Progenitor cell of endocrine pancreas (in vitro differentiated cells): ENCODE results near the gene NUAK1. TPM values are rescaled to one million over a fixed set of nuclear protein-coding genes. Genes with fewer than 3 reads are reported as not detected.

Experiments
- DNase-seq: peaks from one replicate; pipeline ENCODE4 v3.0.0; 2021; ENCODE audit warnings: low spot score; ENCODE audit not compliant: unreplicated experiment
- H3K27ac Mint-ChIP-seq: 2 replicates; pipeline ENCODE4 v1.8.0; 2021; ENCODE audit warnings: mild to moderate bottlenecking, moderate library complexity, mixed read lengths
- H3K27me3 Mint-ChIP-seq: 2 replicates; pipeline ENCODE4 v1.8.0; 2021; ENCODE audit warnings: mixed read lengths
- H3K36me3 Mint-ChIP-seq: 2 replicates; pipeline ENCODE4 v1.8.0; 2022; ENCODE audit warnings: mixed read lengths; ENCODE audit not compliant: insufficient read depth
- H3K4me1 Mint-ChIP-seq: 2 replicates; pipeline ENCODE4 v1.8.0; 2021; ENCODE audit warnings: low read depth, mixed read lengths
- H3K4me3 Mint-ChIP-seq: 2 replicates; pipeline ENCODE4 v1.8.0; 2021; ENCODE audit warnings: low read depth, mild to moderate bottlenecking, moderate library complexity, mixed read lengths
- H3K9me3 Mint-ChIP-seq: 2 replicates; pipeline ENCODE4 v1.8.0; 2021; ENCODE audit warnings: low read depth, mixed read lengths
- CTCF ChIP-seq: fragments of 200-600 bp; sonication (generic); IDR thresholded peaks from one replicate; pipeline ENCODE4 v1.5.0; 2021; ENCODE audit warnings: antibody characterized with exemption, mild to moderate bottlenecking; ENCODE audit not compliant: unreplicated experiment
- total RNA-seq: library from RNA; stranded (reverse); gene quantifications from 2 replicates; pipeline ENCODE4 v1.2.1, GENCODE V29; 2021

Gene NUAK1
- total RNA-seq, 1 donor from 2014 or later = 7.6 TPM

GRCh38 chr12:106091446-106091820, 47.3 kb downstream of the NUAK1 start:
- peaks cover 3% of the 10 kb centered on the region for H3K27me3 Mint-ChIP-seq
- DNase-seq = no peak
- H3K4me1 Mint-ChIP-seq = peaks cover 12% of the 10 kb centered on the region
- no peaks in the 10 kb centered on the region for H3K9me3 Mint-ChIP-seq
- no peaks in the 10 kb centered on the region for H3K36me3 Mint-ChIP-seq
- no peak overlapping the region for H3K4me3 Mint-ChIP-seq
- no peak overlapping the region for H3K27ac Mint-ChIP-seq
- TF ChIP-seq CTCF = no peak

DNA sequence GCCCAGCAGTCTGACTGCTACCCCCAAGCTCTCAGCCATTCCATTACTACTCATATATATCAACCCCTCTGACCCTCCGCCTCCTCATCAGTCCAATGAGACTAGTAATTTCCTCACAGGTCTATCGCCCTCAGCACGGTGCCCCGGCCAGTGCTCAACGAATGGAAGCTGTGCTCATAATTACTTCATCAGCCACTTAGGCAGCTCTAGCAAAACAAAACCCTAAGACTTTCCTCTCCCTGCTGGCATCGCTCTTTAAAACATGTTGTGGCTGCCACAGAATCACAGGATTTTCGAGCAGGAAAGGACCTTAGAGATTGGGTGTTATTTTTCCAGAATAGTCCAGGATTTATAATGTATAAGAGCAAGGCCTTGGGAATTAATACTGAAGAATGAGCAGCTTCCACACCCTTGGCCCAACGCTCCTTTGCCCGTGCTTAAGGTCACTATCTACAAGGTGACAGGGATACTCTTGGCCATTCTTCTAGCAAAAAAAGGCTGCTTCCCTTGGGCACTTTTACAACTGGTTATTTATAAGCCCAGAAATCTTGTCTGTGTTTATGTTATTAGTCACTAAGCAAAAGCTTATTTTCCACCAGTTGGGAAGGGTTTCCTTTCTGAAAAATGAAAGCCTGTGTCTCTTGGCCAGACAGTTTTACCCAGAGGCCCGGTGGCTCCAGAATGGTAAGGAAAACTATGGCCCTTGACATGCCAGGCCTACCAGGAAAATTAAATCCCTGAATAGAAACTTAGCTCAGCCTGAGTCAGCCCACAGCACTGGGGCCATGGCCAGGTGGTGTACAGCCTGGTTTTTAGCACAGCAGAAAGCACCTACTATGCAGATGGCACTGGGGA, 47.9 kb downstream of the NUAK1 start:
- no peak for DNase-seq
- Mint-ChIP-seq H3K4me1 (peaks cover 6% of the 10 kb centered on the region), H3K9me3 (no peaks in the 10 kb centered on the region), H3K4me3 (no peak overlapping the region), H3K27me3 (peaks cover 3% of the 10 kb centered on the region), H3K27ac (no peak overlapping the region), H3K36me3 (no peaks in the 10 kb centered on the region)
- no peak for TF ChIP-seq CTCF

GRCh38 chr12:106089935-106090334, 48.8 kb downstream of the NUAK1 start:
- no peak for DNase-seq
- peaks cover 1% of the 10 kb centered on the region for H3K27me3 Mint-ChIP-seq
- peak overlapping the region; percentile 41 for H3K27ac Mint-ChIP-seq
- H3K4me3 Mint-ChIP-seq = no peak overlapping the region
- TF ChIP-seq CTCF = no peak
- H3K4me1 Mint-ChIP-seq = peaks cover 6% of the 10 kb centered on the region
- no peaks in the 10 kb centered on the region for H3K36me3 Mint-ChIP-seq
- no peaks in the 10 kb centered on the region for H3K9me3 Mint-ChIP-seq

- Mint-ChIP-seq H3K9me3 (no peaks in the 10 kb centered on the region), H3K36me3 (no peaks in the 10 kb centered on the region), H3K4me3 (no peak overlapping the region), H3K27me3 (no peaks in the 10 kb centered on the region), H3K27ac (no peak overlapping the region), H3K4me1 (peaks cover 8% of the 10 kb centered on the region)
- TF ChIP-seq CTCF = no peak
- no peak for DNase-seq
Measured at GRCh38 chr12:106088811-106089485, 49.8 kb downstream of the NUAK1 start.

DNA sequence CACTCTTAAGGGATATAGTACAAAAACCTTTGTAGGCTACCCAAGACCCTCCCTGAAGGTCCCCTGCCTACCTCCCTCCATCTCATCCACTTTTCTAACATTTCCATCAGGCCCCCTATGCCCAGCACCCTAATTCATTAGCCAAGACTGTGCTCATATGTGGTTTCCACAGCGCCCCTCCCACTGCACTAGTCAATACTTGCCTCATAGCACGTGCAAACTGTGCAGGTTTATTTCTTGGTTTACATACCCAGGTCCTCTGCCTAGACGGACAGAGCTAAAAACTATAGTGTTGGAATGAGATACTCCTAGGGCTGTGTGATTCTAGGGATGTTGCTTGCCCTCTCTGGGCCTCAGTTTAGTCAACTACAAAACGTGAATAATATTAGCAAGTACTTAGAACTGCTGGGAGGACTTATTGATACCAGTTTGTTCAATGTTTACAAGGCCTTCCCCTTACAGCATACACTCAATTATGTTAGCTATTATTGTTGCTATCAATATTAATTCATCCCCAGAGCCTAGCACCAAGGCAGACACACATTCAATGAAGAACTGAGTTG, 50.4 kb downstream of the NUAK1 start:
- Mint-ChIP-seq H3K27me3 (no peaks in the 10 kb centered on the region), H3K4me3 (no peak overlapping the region), H3K27ac (no peak overlapping the region), H3K4me1 (peaks cover 14% of the 10 kb centered on the region), H3K9me3 (no peaks in the 10 kb centered on the region), H3K36me3 (peaks cover 4% of the 10 kb centered on the region)
- no peak for DNase-seq
- no peak for TF ChIP-seq CTCF
